Breast epithelium (tissue), 3 donors: ENCODE data around the gene PIK3C2G.

Source experiments
- CTCF ChIP-seq, 3 donors: fragments of 450-650 bp; IDR thresholded peaks; one replicate each; pipeline ENCODE4 v1.5.1; 2016 to 2017; ENCODE audit warnings: antibody characterized with exemption in 3 of 3, mild to moderate bottlenecking in 3 of 3, moderate library complexity in 3 of 3
- POLR2A ChIP-seq: fragments of 450-650 bp; IDR thresholded peaks from one replicate; pipeline ENCODE4 v1.6.1; 2016; ENCODE audit warnings: antibody characterized with exemption, mild to moderate bottlenecking, moderate library complexity

- TF ChIP-seq CTCF (IDR thresholded peaks at IDR 0.05) (no peak), POLR2A (no peak)
Observed at GRCh38 chr12:18414671-18415070, 153.4 kb downstream of the PIK3C2G start.
